ENCODE data around the gene TMEM138. TPM values are rescaled to one million over a fixed set of nuclear protein-coding genes. Genes with fewer than 3 reads are reported as not detected.

TMEM138 gene
- polyA plus RNA-seq, 1 donor from 2014 or later: 19.6 TPM

DNA sequence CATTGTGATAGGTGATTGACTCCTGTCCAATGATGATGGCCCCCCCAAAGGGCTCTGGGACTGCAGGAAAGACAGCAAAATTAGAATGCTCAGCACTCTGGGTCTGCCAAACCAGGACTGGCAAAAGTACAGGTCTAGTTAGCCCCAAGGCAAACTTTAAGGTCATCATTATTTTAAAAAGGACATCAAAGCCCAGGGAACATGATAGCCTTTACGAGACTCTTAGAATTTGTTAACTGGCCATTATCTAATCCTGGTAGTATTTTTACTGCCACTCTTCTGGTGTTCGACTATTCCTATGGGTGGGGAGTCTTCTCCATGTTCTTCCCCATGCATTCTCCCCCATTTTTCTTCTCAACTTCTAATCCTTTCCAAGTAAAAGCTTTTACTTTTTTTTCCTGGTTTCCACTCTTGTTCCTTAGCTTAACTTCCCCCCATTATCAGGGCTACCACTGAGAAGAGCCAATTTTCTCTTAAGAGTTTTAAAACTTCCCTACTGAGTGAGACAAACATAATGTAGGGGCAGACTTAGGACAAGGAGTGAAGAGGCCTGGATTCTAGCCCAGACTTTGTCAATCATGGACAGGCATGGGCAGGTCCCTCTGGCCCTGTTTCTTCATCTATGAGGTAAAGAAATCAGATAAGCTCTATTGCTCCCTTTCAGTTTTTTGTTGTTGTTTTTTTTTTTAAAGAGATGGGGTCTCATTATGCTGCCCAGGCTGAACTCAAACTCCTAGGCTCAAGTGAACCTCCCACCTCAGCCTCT lies 36.3 kb upstream of the TMEM138 start:
- Histone ChIP-seq H3K9ac (ENCODE audit: low read length) (no peak overlapping the region), H3K27ac (ENCODE audit: low read length) (no peak overlapping the region), H3K36me3 (ENCODE audit: insufficient read depth, low read length) (peaks cover 8% of the 10 kb centered on the region), H3K79me2 (replicated peaks; ENCODE audit: insufficient read depth, low read length) (peaks cover 38% of the 10 kb centered on the region), H3K4me2 (ENCODE audit: low read length) (no peak overlapping the region), H3K9me3 (ENCODE audit: low read length) (no peaks in the 10 kb centered on the region), H2AFZ (ENCODE audit: low read depth, low read length) (no peak overlapping the region), H4K20me1 (ENCODE audit: insufficient read depth) (no peaks in the 10 kb centered on the region), H3K27me3 (ENCODE audit: insufficient read depth, low read depth, low read length) (no peaks in the 10 kb centered on the region), H3K4me3 (ENCODE audit: low read length) (no peak overlapping the region), H3K9me2 (ENCODE audit: insufficient read depth, low read length) (no peaks in the 10 kb centered on the region), H3F3A (ENCODE audit: insufficient read depth, low read length, poor library complexity, severe bottlenecking) (no peaks in the 10 kb centered on the region)
- TF ChIP-seq TAF1 (IDR thresholded peaks at IDR 0.05; ENCODE audit: low read depth): no peak
- TF ChIP-seq, protein P1, sequence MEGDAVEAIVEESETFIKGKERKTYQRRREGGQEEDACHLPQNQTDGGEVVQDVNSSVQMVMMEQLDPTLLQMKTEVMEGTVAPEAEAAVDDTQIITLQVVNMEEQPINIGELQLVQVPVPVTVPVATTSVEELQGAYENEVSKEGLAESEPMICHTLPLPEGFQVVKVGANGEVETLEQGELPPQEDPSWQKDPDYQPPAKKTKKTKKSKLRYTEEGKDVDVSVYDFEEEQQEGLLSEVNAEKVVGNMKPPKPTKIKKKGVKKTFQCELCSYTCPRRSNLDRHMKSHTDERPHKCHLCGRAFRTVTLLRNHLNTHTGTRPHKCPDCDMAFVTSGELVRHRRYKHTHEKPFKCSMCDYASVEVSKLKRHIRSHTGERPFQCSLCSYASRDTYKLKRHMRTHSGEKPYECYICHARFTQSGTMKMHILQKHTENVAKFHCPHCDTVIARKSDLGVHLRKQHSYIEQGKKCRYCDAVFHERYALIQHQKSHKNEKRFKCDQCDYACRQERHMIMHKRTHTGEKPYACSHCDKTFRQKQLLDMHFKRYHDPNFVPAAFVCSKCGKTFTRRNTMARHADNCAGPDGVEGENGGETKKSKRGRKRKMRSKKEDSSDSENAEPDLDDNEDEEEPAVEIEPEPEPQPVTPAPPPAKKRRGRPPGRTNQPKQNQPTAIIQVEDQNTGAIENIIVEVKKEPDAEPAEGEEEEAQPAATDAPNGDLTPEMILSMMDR (IDR thresholded peaks at IDR 0.05; ENCODE audit: poor library complexity, severe bottlenecking): no peak
- TF ChIP-seq, protein P2, sequence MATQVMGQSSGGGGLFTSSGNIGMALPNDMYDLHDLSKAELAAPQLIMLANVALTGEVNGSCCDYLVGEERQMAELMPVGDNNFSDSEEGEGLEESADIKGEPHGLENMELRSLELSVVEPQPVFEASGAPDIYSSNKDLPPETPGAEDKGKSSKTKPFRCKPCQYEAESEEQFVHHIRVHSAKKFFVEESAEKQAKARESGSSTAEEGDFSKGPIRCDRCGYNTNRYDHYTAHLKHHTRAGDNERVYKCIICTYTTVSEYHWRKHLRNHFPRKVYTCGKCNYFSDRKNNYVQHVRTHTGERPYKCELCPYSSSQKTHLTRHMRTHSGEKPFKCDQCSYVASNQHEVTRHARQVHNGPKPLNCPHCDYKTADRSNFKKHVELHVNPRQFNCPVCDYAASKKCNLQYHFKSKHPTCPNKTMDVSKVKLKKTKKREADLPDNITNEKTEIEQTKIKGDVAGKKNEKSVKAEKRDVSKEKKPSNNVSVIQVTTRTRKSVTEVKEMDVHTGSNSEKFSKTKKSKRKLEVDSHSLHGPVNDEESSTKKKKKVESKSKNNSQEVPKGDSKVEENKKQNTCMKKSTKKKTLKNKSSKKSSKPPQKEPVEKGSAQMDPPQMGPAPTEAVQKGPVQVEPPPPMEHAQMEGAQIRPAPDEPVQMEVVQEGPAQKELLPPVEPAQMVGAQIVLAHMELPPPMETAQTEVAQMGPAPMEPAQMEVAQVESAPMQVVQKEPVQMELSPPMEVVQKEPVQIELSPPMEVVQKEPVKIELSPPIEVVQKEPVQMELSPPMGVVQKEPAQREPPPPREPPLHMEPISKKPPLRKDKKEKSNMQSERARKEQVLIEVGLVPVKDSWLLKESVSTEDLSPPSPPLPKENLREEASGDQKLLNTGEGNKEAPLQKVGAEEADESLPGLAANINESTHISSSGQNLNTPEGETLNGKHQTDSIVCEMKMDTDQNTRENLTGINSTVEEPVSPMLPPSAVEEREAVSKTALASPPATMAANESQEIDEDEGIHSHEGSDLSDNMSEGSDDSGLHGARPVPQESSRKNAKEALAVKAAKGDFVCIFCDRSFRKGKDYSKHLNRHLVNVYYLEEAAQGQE (IDR thresholded peaks at IDR 0.05; ENCODE audit: borderline replicate concordance): no peak

DNA sequence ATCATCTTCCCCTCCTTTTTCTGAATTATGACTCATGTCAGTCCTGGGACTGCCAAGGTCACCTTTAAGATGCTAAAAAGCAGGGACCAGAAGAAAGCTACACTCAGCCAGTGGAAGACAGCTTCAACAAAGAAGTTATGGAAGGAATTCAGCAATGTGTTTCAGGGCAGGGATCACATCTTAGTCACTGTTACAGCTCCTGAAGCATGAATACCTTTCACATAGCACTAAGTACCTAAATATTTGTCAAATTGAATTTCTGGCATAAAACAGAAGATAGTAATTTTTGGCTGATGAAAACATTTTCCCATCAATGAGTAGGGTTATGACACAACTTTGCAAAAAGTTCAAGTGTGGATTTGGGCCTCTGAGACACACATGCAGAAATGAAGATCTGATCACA lies 34.5 kb upstream of the TMEM138 start:
- Histone ChIP-seq H4K20me1 (ENCODE audit: insufficient read depth) (no peaks in the 10 kb centered on the region), H2AFZ (ENCODE audit: low read depth, low read length) (no peak overlapping the region), H3K9ac (ENCODE audit: low read length) (no peak overlapping the region), H3K4me2 (ENCODE audit: low read length) (no peak overlapping the region), H3F3A (ENCODE audit: insufficient read depth, low read length, poor library complexity, severe bottlenecking) (no peaks in the 10 kb centered on the region), H3K9me3 (ENCODE audit: low read length) (no peaks in the 10 kb centered on the region), H3K27ac (ENCODE audit: low read length) (no peak overlapping the region), H3K36me3 (ENCODE audit: insufficient read depth, low read length) (peaks cover 2% of the 10 kb centered on the region), H3K4me3 (ENCODE audit: low read length) (no peak overlapping the region), H3K79me2 (replicated peaks; ENCODE audit: insufficient read depth, low read length) (peaks cover 56% of the 10 kb centered on the region), H3K9me2 (ENCODE audit: insufficient read depth, low read length) (no peaks in the 10 kb centered on the region), H3K27me3 (ENCODE audit: insufficient read depth, low read depth, low read length) (no peaks in the 10 kb centered on the region)
- TF ChIP-seq POLR2AphosphoS5 (IDR thresholded peaks at IDR 0.05) (no peak), RAD21 (conservative IDR thresholded peaks at IDR 0.05) (no peak), EP300 (conservative IDR thresholded peaks at IDR 0.05; ENCODE audit: poor library complexity, severe bottlenecking) (no peak), TAF1 (IDR thresholded peaks at IDR 0.05; ENCODE audit: low read depth) (no peak), MXI1 (conservative IDR thresholded peaks at IDR 0.05; ENCODE audit: poor library complexity, severe bottlenecking) (no peak), SMC3 (conservative IDR thresholded peaks at IDR 0.05; ENCODE audit: poor library complexity) (no peak)
- TF ChIP-seq, protein P1 (IDR thresholded peaks at IDR 0.05; ENCODE audit: poor library complexity, severe bottlenecking): no peak
